Panc1 (cell line): ENCODE measurements around the gene USF1. TPM values are rescaled to one million over a fixed set of nuclear protein-coding genes. Genes with fewer than 3 reads are reported as not detected.

ENCODE experiments used
- ATAC-seq: fragments of 200-7000 bp; cut with Tn5 transposase; 2 replicates; pipeline ENCODE4 v1.9.1; 2020; ENCODE audit warnings: mild to moderate bottlenecking, moderate library complexity
- BruUV-seq: library from RNA; stranded (reverse); fragments of 400-500 nt; replicated peaks from 2 replicates; lab custom pipeline; 2021; lab: Mats Ljungman, UMichigan
- CTCF ChIA-PET: fragments of 300-600 bp; sonication (Branson Sonifier 250); formaldehyde crosslinking; loops from one replicate; lab custom pipeline; 2022; ENCODE audit warnings: antibody characterized with exemption; lab: Charles Lee
- POLR2A ChIA-PET: fragments of 300-600 bp; sonication (Branson Sonifier 250); formaldehyde crosslinking; loops from one replicate; lab custom pipeline; 2022; ENCODE audit warnings: antibody characterized with exemption; lab: Charles Lee
- DNase-seq: peaks from one replicate; pipeline ENCODE4 v3.0.0-alpha.2; 2010; ENCODE audit warnings: low read depth, low spot score
- H3K27ac ChIP-seq: 2 replicates; pipeline ENCODE4 v1.5.1; 2011; ENCODE audit warnings: mild to moderate bottlenecking, low read length, inconsistent platforms
- H3K27me3 ChIP-seq: fragments of 200-500 bp; sonication (Bioruptor generic); 2 replicates; pipeline ENCODE4 v1.6.0; 2014; ENCODE audit warnings: low read length, inconsistent platforms; ENCODE audit not compliant: control insufficient read depth, insufficient read depth
- H3K36me3 ChIP-seq: fragments of 200-500 bp; sonication (Bioruptor generic); 2 replicates; pipeline ENCODE4 v1.5.1; 2014; ENCODE audit warnings: inconsistent platforms, mild to moderate bottlenecking, low read length, moderate library complexity; ENCODE audit not compliant: control insufficient read depth, insufficient read depth
- H3K4me1 ChIP-seq: 2 replicates; pipeline ENCODE4 v1.5.1; 2011; ENCODE audit warnings: inconsistent platforms, mild to moderate bottlenecking, low read length, moderate library complexity; ENCODE audit not compliant: control insufficient read depth, insufficient read depth
- H3K4me3 ChIP-seq, 2 experiments: 2 replicates each; pipeline ENCODE4 v1.5.1; 2011 to 2012; ENCODE audit warnings: low read depth in 2 of 2, low read length in 2 of 2, mild to moderate bottlenecking in 2 of 2, inconsistent platforms in 1 of 2, moderate library complexity in 1 of 2
- H3K9me3 ChIP-seq: fragments of 200-500 bp; sonication (Bioruptor generic); 2 replicates; pipeline ENCODE4 v1.5.1; 2014; ENCODE audit warnings: low read depth, mild to moderate bottlenecking, inconsistent platforms, low read length, moderate library complexity; ENCODE audit not compliant: control insufficient read depth, insufficient read depth
- POLR2AphosphoS5 ChIP-seq: IDR thresholded peaks from 2 replicates; pipeline ENCODE4 v1.6.1; 2012; ENCODE audit warnings: mild to moderate bottlenecking, low read depth, low read length, moderate library complexity
- SIN3A ChIP-seq: IDR thresholded peaks from 2 replicates; pipeline ENCODE4 v1.6.1; 2012; ENCODE audit warnings: low read depth, mild to moderate bottlenecking, low read length, moderate library complexity, borderline replicate concordance; ENCODE audit not compliant: insufficient read depth
- TCF7L2 ChIP-seq: IDR thresholded peaks from 2 replicates; pipeline ENCODE4 v1.6.1; 2011; ENCODE audit warnings: mild to moderate bottlenecking, low read depth, low read length, inconsistent platforms
- in situ Hi-C: cut with HindIII; loops from 2 replicates; pipeline ENCODE4 v1.10.0; 2016; ENCODE audit warnings: low sequenced_read_pairs, low pct_unique_long_range_greater_than_20kb
- intact Hi-C: fragments of 100-400 bp; cut with micrococcal nuclease; formaldehyde crosslinking; loops from one replicate; pipeline ENCODE4 v1.10.0; 2022; ENCODE audit not compliant: unreplicated experiment
- total RNA-seq: library from RNA; stranded (reverse); gene quantifications from one replicate; pipeline ENCODE4 v1.2.1, GENCODE V29; 2021; ENCODE audit not compliant: unreplicated experiment
- TF ChIP-seq, protein P1 (sequence below), 2 experiments: IDR thresholded peaks; 2 replicates each; pipeline ENCODE4 v1.6.1; 2011 to 2012; ENCODE audit warnings: low read depth in 2 of 2, control low read depth in 1 of 2, low read length in 1 of 2, mild to moderate bottlenecking in 1 of 2, moderate library complexity in 1 of 2; ENCODE audit not compliant: insufficient read depth in 1 of 2
- TF ChIP-seq, protein P2 (sequence below): fragments of 450-650 bp; IDR thresholded peaks from 2 replicates; pipeline ENCODE4 v1.5.1; 2017; ENCODE audit warnings: mild to moderate bottlenecking

Gene USF1
- total RNA-seq, 1 experiment from 2014 or later = 57.7 TPM

DNA sequence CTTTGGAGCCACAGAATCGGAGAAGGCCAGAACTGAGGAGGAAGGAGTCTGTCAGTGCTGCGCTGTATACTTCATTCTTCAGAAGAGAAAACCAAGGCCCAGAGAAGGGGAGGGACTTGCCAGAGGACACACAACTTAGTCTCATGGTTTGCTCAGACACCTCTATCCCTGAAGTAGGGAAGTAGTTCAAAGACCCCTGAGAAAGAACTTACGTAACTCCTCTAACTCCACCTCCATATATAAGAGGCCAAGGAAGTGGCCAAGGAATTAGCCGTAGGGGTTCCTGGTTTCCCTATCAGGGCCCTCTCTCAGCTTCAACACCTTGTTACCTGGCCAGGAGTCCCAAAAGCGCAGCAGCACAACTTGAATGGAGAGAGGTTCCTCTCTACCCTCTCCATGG is 44.2 kb upstream of the USF1 start:
- in situ Hi-C loops = no loop called here
- BruUV-seq = no TSS peak

DNA sequence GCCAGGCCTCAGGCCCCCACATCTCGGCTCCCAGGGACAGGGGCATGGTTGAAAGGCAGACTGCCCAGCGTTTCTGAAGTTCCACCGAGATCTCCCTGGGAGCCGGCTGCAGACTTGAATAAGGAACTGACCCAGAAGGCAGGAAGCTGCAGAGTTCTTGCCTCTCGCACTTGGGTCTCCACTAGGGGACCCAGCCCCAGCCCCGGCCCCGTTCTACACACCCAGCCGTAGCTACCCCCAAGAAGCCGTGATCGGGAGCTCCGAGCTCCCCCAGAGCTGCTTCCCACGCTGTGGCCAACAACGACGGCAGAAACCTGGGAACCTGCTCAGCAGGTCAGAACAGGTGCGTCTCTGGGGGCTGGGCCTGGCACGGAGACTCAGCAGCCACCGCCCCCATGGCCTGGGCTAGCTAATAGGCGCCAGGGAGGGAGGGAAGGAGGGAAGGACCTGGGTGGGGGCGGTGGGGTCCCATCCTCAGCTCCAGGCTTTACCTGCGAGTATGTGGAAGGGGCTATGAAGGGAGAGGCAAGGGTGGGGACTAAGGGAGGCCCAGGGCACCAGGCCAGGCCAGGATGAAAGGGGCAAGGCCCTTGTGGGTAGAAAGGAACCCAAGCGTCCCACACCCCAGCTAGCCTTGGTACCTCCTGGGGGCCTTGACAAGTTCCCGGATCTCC is 43.6 kb upstream of the USF1 start, which contains the start of gene NECTIN4:
TSS of gene NECTIN4 (minus strand) at position 308 of the 674 bp plus-strand sequence. CDS start at position 46, 262 bp downstream.
- BruUV-seq = no TSS peak
- POLR2A ChIA-PET = no interaction called here
- no peak within 1 kb of the TSS for H3K27ac ChIP-seq
- ATAC-seq = no peak
- intact Hi-C loops = no loop called here
- TF ChIP-seq, protein P1, sequence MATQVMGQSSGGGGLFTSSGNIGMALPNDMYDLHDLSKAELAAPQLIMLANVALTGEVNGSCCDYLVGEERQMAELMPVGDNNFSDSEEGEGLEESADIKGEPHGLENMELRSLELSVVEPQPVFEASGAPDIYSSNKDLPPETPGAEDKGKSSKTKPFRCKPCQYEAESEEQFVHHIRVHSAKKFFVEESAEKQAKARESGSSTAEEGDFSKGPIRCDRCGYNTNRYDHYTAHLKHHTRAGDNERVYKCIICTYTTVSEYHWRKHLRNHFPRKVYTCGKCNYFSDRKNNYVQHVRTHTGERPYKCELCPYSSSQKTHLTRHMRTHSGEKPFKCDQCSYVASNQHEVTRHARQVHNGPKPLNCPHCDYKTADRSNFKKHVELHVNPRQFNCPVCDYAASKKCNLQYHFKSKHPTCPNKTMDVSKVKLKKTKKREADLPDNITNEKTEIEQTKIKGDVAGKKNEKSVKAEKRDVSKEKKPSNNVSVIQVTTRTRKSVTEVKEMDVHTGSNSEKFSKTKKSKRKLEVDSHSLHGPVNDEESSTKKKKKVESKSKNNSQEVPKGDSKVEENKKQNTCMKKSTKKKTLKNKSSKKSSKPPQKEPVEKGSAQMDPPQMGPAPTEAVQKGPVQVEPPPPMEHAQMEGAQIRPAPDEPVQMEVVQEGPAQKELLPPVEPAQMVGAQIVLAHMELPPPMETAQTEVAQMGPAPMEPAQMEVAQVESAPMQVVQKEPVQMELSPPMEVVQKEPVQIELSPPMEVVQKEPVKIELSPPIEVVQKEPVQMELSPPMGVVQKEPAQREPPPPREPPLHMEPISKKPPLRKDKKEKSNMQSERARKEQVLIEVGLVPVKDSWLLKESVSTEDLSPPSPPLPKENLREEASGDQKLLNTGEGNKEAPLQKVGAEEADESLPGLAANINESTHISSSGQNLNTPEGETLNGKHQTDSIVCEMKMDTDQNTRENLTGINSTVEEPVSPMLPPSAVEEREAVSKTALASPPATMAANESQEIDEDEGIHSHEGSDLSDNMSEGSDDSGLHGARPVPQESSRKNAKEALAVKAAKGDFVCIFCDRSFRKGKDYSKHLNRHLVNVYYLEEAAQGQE (IDR thresholded peaks at IDR 0.05; ENCODE audit: insufficient read depth in 1 of 2, low read depth in 2 of 2, low read length in 1 of 2) = no peak
- TF ChIP-seq, protein P2, sequence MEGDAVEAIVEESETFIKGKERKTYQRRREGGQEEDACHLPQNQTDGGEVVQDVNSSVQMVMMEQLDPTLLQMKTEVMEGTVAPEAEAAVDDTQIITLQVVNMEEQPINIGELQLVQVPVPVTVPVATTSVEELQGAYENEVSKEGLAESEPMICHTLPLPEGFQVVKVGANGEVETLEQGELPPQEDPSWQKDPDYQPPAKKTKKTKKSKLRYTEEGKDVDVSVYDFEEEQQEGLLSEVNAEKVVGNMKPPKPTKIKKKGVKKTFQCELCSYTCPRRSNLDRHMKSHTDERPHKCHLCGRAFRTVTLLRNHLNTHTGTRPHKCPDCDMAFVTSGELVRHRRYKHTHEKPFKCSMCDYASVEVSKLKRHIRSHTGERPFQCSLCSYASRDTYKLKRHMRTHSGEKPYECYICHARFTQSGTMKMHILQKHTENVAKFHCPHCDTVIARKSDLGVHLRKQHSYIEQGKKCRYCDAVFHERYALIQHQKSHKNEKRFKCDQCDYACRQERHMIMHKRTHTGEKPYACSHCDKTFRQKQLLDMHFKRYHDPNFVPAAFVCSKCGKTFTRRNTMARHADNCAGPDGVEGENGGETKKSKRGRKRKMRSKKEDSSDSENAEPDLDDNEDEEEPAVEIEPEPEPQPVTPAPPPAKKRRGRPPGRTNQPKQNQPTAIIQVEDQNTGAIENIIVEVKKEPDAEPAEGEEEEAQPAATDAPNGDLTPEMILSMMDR = no peak
- no peaks in the 10 kb centered on the region for H3K4me1 ChIP-seq
- CTCF ChIA-PET = interaction anchor here (0.5 to 0.7 kb wide), 2 partner anchors 38 to 92 kb away, joined by 3 read pairs; no protein-coding TSS in a partner anchor
- no peaks in the 10 kb centered on the region for H3K36me3 ChIP-seq
- no peak within 1 kb of the TSS for H3K4me3 ChIP-seq
- H3K27me3 ChIP-seq = no peaks in the 10 kb centered on the region
- in situ Hi-C loops = no loop called here
- DNase-seq = no peak
- no peaks in the 10 kb centered on the region for H3K9me3 ChIP-seq

More for the DNA sequence above, 44.2 kb upstream of the USF1 start:
- Histone ChIP-seq H3K27ac (no peak overlapping the region), H3K27me3 (no peaks in the 10 kb centered on the region), H3K36me3 (no peaks in the 10 kb centered on the region), H3K4me1 (no peaks in the 10 kb centered on the region), H3K4me3 (no peak overlapping the region), H3K9me3 (no peaks in the 10 kb centered on the region)
- intact Hi-C loops = no loop called here
- CTCF ChIA-PET = no interaction called here
- POLR2A ChIA-PET = no interaction called here
- ATAC-seq (no peak), DNase-seq (no peak)
- no peak for TF ChIP-seq SIN3A
- TF ChIP-seq, protein P2 = no peak
- TF ChIP-seq TCF7L2 = no peak
- TF ChIP-seq, protein P1 (IDR thresholded peaks at IDR 0.05; ENCODE audit: insufficient read depth in 1 of 2, low read depth in 2 of 2, low read length in 1 of 2) = no peak
- no peak for TF ChIP-seq POLR2AphosphoS5
